ENCODE results near the gene CACFD1.

CACFD1 gene

GRCh38 chr9:133517711-133518110 lies 57.9 kb downstream of the CACFD1 start:
- TF ChIP-seq, protein P1, sequence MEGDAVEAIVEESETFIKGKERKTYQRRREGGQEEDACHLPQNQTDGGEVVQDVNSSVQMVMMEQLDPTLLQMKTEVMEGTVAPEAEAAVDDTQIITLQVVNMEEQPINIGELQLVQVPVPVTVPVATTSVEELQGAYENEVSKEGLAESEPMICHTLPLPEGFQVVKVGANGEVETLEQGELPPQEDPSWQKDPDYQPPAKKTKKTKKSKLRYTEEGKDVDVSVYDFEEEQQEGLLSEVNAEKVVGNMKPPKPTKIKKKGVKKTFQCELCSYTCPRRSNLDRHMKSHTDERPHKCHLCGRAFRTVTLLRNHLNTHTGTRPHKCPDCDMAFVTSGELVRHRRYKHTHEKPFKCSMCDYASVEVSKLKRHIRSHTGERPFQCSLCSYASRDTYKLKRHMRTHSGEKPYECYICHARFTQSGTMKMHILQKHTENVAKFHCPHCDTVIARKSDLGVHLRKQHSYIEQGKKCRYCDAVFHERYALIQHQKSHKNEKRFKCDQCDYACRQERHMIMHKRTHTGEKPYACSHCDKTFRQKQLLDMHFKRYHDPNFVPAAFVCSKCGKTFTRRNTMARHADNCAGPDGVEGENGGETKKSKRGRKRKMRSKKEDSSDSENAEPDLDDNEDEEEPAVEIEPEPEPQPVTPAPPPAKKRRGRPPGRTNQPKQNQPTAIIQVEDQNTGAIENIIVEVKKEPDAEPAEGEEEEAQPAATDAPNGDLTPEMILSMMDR (IDR thresholded peaks at IDR 0.05; ENCODE audit: low read depth, low read length), result no peak
- no peak for DNase-seq (ENCODE audit: low read depth)
- H3K4me3 ChIP-seq (ENCODE audit: low read depth, low read length), result no peak overlapping the region

DNA sequence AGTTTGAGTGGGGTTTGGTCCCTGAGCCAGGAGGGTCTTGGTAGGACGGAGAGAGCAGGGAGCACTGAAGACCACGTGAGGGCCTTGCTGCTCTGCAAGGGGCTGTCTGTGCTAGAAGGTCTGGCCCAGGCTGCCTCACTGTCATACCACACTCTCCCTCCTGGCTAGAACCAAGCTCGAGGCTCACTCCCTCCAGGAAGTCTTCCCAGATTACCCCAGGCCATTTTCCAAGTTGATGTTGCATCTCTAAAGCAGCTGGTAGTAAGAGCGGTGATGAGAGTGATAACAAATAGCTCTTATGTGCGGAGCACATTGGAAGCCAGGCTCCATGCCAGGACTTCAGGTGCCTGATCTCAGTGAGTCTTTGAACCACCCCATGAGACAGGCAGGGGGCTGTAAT lies 58.4 kb downstream of the CACFD1 start:
- no peak overlapping the region for H3K4me3 ChIP-seq (ENCODE audit: low read depth, low read length)
- no peak for DNase-seq (ENCODE audit: low read depth)
- TF ChIP-seq MYC (IDR thresholded peaks at IDR 0.05; ENCODE audit: low read depth, low read length), result no peak
- TF ChIP-seq POLR2A (IDR thresholded peaks at IDR 0.05; ENCODE audit: extremely low read depth, insufficient read length), result no peak
- TF ChIP-seq, protein P1 (IDR thresholded peaks at IDR 0.05; ENCODE audit: low read depth, low read length), result no peak
- no peak for TF ChIP-seq MAX (IDR thresholded peaks at IDR 0.05; ENCODE audit: low read depth, low read length)

GRCh38 chr9:133518706-133519449 lies 59.1 kb downstream of the CACFD1 start:
- H3K4me3 ChIP-seq (ENCODE audit: low read depth, low read length), result no peak overlapping the region
- DNase-seq (ENCODE audit: low read depth), result no peak
- TF ChIP-seq MAX (IDR thresholded peaks at IDR 0.05; ENCODE audit: low read depth, low read length), result no peak
- TF ChIP-seq POLR2A (IDR thresholded peaks at IDR 0.05; ENCODE audit: extremely low read depth, insufficient read length), result no peak
- TF ChIP-seq, protein P1 (IDR thresholded peaks at IDR 0.05; ENCODE audit: low read depth, low read length), result no peak
- no peak for TF ChIP-seq MYC (IDR thresholded peaks at IDR 0.05; ENCODE audit: low read depth, low read length)

DNA sequence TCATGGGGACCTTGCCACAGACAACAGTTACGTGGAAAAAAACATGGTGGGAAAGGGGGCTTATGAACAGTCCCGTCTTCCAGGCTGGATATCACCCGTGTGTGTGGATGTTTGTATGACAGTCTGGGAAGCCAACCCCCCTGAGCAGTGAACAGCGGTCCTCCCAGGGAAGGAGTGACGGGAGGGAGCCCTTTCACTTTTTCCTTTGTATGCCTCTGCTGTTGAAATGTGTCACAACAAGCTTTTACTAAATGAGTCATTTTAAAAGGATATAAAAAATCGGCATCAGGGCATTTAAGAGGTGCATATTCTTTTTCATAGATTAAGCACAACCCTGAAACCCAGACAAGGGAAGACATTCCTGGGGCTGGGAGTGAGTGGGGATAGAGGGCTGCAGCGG lies 59.9 kb downstream of the CACFD1 start:
- DNase-seq (ENCODE audit: low read depth), result no peak
- TF ChIP-seq MAX (IDR thresholded peaks at IDR 0.05; ENCODE audit: low read depth, low read length) (no peak), POLR2A (IDR thresholded peaks at IDR 0.05; ENCODE audit: extremely low read depth, insufficient read length) (no peak), MYC (IDR thresholded peaks at IDR 0.05; ENCODE audit: low read depth, low read length) (no peak)
- TF ChIP-seq, protein P1 (IDR thresholded peaks at IDR 0.05; ENCODE audit: low read depth, low read length), result no peak
- H3K4me3 ChIP-seq (ENCODE audit: low read depth, low read length), result no peak overlapping the region

- DNase-seq (ENCODE audit: low read depth), result no peak
- TF ChIP-seq, protein P1 (IDR thresholded peaks at IDR 0.05; ENCODE audit: low read depth, low read length), result no peak
- no peak for TF ChIP-seq MYC (IDR thresholded peaks at IDR 0.05; ENCODE audit: low read depth, low read length)
- TF ChIP-seq MAX (IDR thresholded peaks at IDR 0.05; ENCODE audit: low read depth, low read length), result no peak
- no peak overlapping the region for H3K4me3 ChIP-seq (ENCODE audit: low read depth, low read length)
Measured at GRCh38 chr9:133520121-133520835, 60.5 kb downstream of the CACFD1 start.
